K562 (cell line): ENCODE results near the gene IFNAR2. TPM values are rescaled to one million over a fixed set of nuclear protein-coding genes. Genes with fewer than 3 reads are reported as not detected.
A peak's percentile ranks its signal among the peaks of the same experiment; 100 is the strongest.

Experiments
- ATF4 ChIP-seq: fragments of 450-650 bp; formaldehyde crosslinking; IDR thresholded peaks from 2 replicates; pipeline ENCODE4 v1.4.0; 2022; ENCODE audit warnings: mild to moderate bottlenecking, moderate library complexity
- ATF7 ChIP-seq: fragments of 450-650 bp; IDR thresholded peaks from 2 replicates; pipeline ENCODE4 v1.7.1; 2014; ENCODE audit warnings: mild to moderate bottlenecking, moderate library complexity
- E2F3 ChIP-seq: fragments of 250-450 bp; sonication (Bioruptor Pico); IDR thresholded peaks from 2 replicates; pipeline ENCODE4 v1.4.0; 2020; ENCODE audit warnings: mild to moderate bottlenecking
- EHMT2 ChIP-seq: fragments of 450-650 bp; IDR thresholded peaks from 2 replicates; pipeline ENCODE4 v1.6.1; 2018; ENCODE audit warnings: antibody characterized with exemption
- ELF1 ChIP-seq: fragments of 200-800 bp; sonication (Bioruptor generic); IDR thresholded peaks from 2 replicates; pipeline ENCODE4 v1.6.1; 2016; ENCODE audit warnings: missing genetic modification characterization, missing compliant biosample characterization
- FOSL1 ChIP-seq: fragments of 200-800 bp; sonication (Bioruptor generic); conservative IDR thresholded peaks from 2 replicates; pipeline ENCODE4 v1.6.1; 2016; ENCODE audit warnings: missing genetic modification characterization, missing compliant biosample characterization
- HDAC3 ChIP-seq: fragments of 450-650 bp; IDR thresholded peaks from 2 replicates; pipeline ENCODE4 v1.6.1; 2018; ENCODE audit warnings: borderline replicate concordance, mild to moderate bottlenecking, moderate library complexity; ENCODE audit not compliant: partially characterized antibody
- HES1 ChIP-seq: fragments of 450-650 bp; IDR thresholded peaks from 2 replicates; pipeline ENCODE4 v1.6.1; 2016; ENCODE audit warnings: low read depth, mild to moderate bottlenecking, moderate library complexity
- HSF4 ChIP-seq: fragments of 250-450 bp; sonication (Bioruptor Pico); IDR thresholded peaks from 2 replicates; pipeline ENCODE4 v2.1.2; 2022; ENCODE audit warnings: mild to moderate bottlenecking, moderate library complexity, borderline replicate concordance
- ID3 ChIP-seq, 2 experiments: fragments of 250-450 bp in 1 of 2; fragments of 450-650 bp in 1 of 2; sonication (Bioruptor Pico) in 1 of 2; IDR thresholded peaks; 2 replicates each; pipeline versions ENCODE4 v1.6.1 to v1.8.0; 2016 to 2021; ENCODE audit warnings: mild to moderate bottlenecking in 2 of 2, moderate library complexity in 2 of 2, missing compliant biosample characterization in 1 of 2, missing genetic modification characterization in 1 of 2
- KAT7 ChIP-seq: sonication (generic); formaldehyde crosslinking; IDR thresholded peaks from 2 replicates; pipeline ENCODE4 v1.8.0; 2022; ENCODE audit warnings: missing genetic modification reagents, mild to moderate bottlenecking, borderline replicate concordance
- KHSRP ChIP-seq: fragments of 450-650 bp; IDR thresholded peaks from 2 replicates; pipeline ENCODE4 v1.6.1; 2017
- KLF13 ChIP-seq: fragments of 450-650 bp; IDR thresholded peaks from 2 replicates; pipeline ENCODE4 v1.6.1; 2016; ENCODE audit warnings: missing genetic modification characterization, low read depth, mild to moderate bottlenecking, missing compliant biosample characterization, moderate library complexity, borderline replicate concordance
- MECOM ChIP-seq: fragments of 250-450 bp; sonication (Bioruptor Pico); IDR thresholded peaks from 2 replicates; pipeline ENCODE4 v1.8.0; 2022; ENCODE audit warnings: inconsistent platforms
- NCOA4 ChIP-seq: fragments of 450-650 bp; IDR thresholded peaks from 2 replicates; pipeline ENCODE4 v1.6.1; 2018; ENCODE audit warnings: mild to moderate bottlenecking; ENCODE audit not compliant: partially characterized antibody
- PCBP2 ChIP-seq: fragments of 200-400 bp; formaldehyde crosslinking; IDR thresholded peaks from 2 replicates; pipeline ENCODE4 v1.6.1; 2018; ENCODE audit warnings: low read length, low read depth, mild to moderate bottlenecking, moderate library complexity; ENCODE audit not compliant: poor library complexity, severe bottlenecking
- PKNOX1 ChIP-seq: fragments of 450-650 bp; IDR thresholded peaks from 2 replicates; pipeline ENCODE4 v1.6.1; 2016
- SP2 ChIP-seq: IDR thresholded peaks from 2 replicates; pipeline ENCODE4 v1.6.1; 2011; ENCODE audit warnings: mild to moderate bottlenecking, low read depth, low read length, moderate library complexity; ENCODE audit not compliant: poor library complexity, severe bottlenecking; ENCODE audit errors: extremely low read depth
- SREBF2 ChIP-seq: sonication (generic); formaldehyde crosslinking; IDR thresholded peaks from 2 replicates; pipeline ENCODE4 v1.4.0; 2020; ENCODE audit warnings: mild to moderate bottlenecking, missing genetic modification reagents
- TFAM ChIP-seq: fragments of 250-450 bp; sonication (Bioruptor Pico); conservative IDR thresholded peaks from 2 replicates; pipeline ENCODE4 v1.5.0; 2021; ENCODE audit warnings: mild to moderate bottlenecking, moderate library complexity
- TGIF2 ChIP-seq: sonication (generic); formaldehyde crosslinking; IDR thresholded peaks from 2 replicates; pipeline ENCODE4 v1.8.1; 2022; ENCODE audit warnings: mild to moderate bottlenecking, missing genetic modification reagents, moderate library complexity
- U2AF1 ChIP-seq: fragments of 200-400 bp; formaldehyde crosslinking; optimal IDR thresholded peaks from 2 replicates; pipeline ENCODE3; 2017; ENCODE audit warnings: mild to moderate bottlenecking, low read depth, low read length, moderate library complexity
- U2AF2 ChIP-seq: fragments of 200-400 bp; formaldehyde crosslinking; optimal IDR thresholded peaks from 2 replicates; pipeline ENCODE3; 2017; ENCODE audit warnings: low read depth, mild to moderate bottlenecking, low read length
- ZC3H8 ChIP-seq: fragments of 450-650 bp; IDR thresholded peaks from 2 replicates; pipeline ENCODE4 v1.6.1; 2017
- ZFP36 ChIP-seq: fragments of 150-350 bp; IDR thresholded peaks from 2 replicates; pipeline ENCODE4 v1.6.1; 2018; ENCODE audit warnings: low read length, low read depth; ENCODE audit not compliant: partially characterized antibody
- ZNF232 ChIP-seq: sonication (generic); formaldehyde crosslinking; IDR thresholded peaks from 2 replicates; pipeline ENCODE4 v1.8.0; 2022; ENCODE audit warnings: mild to moderate bottlenecking, missing genetic modification reagents
- ZNF431 ChIP-seq: sonication (generic); formaldehyde crosslinking; IDR thresholded peaks from 2 replicates; pipeline ENCODE4 v1.8.0; 2022; ENCODE audit warnings: mild to moderate bottlenecking, missing genetic modification reagents
- ZNF764 ChIP-seq: fragments of 250-450 bp; sonication (Bioruptor Pico); IDR thresholded peaks from 2 replicates; pipeline ENCODE4 v1.4.0; 2020; ENCODE audit warnings: low read depth, mild to moderate bottlenecking, moderate library complexity
- polyA plus RNA-seq, 8 experiments: library from polyadenylated mRNA; depleted of rRNA in 4 of 8; stranded (reverse) in 5 of 8; unstranded in 3 of 8; fragments of >200 nt; fragmentation: Nextera tagmentation in 2 of 8; fragmentation: Illumina TruSeq in 1 of 8; extraction: Ambion mirVana in 2 of 8; extraction: Trizol in 1 of 8; gene quantifications; 2 replicates each; pipeline versions ENCODE4 v1.2.1 to v1.2.3, GENCODE V29; 2011 to 2014; ENCODE audit warnings: inconsistent platforms in 1 of 8, missing spikeins in 1 of 8
- total RNA-seq, 7 experiments: library from RNA; depleted of rRNA in 6 of 7; stranded (reverse); fragments of >200 nt in 6 of 7; fragmentation: Illumina TruSeq in 2 of 7; extraction: Trizol in 2 of 7; gene quantifications; 2 replicates each; pipeline versions ENCODE4 v1.2.1 to v1.2.3, GENCODE V29; 2011 to 2021; ENCODE audit warnings: low replicate concordance in 1 of 7

IFNAR2 gene
- total and polyA plus RNA-seq, 9 of the 15 experiments (the other 6 are each of a cell fraction or from before 2014, with no cell fraction given) = 1.7 to 48.3 (median 8.4) TPM

GRCh38 chr21:33266050-33266788 is 36.5 kb downstream of the IFNAR2 start, which contains the start of gene IL10RB (continued):
- TF ChIP-seq ZNF232 = no peak
- no peak for TF ChIP-seq NCOA4
- no peak for TF ChIP-seq ZC3H8
- no peak for TF ChIP-seq PKNOX1
- TF ChIP-seq ID3 (CRISPR knock-in tag; IDR thresholded peaks at IDR 0.05) = no peak
- TF ChIP-seq ID3 (tag; IDR thresholded peaks at IDR 0.05) = no peak
- no peak for TF ChIP-seq KHSRP
- no peak for TF ChIP-seq EHMT2
- no peak for TF ChIP-seq PCBP2
- no peak for TF ChIP-seq E2F3 (CRISPR knock-in tag)
- TF ChIP-seq ZNF764 (CRISPR knock-in tag) = no peak
- TF ChIP-seq HSF4 (CRISPR knock-in tag) = no peak
- TF ChIP-seq TFAM = no peak
- no peak for TF ChIP-seq SP2
- no peak for TF ChIP-seq MECOM (CRISPR knock-in tag)
- TF ChIP-seq ZNF431 = no peak
- no peak for TF ChIP-seq U2AF2
- TF ChIP-seq U2AF1 = no peak
- TF ChIP-seq ZFP36 = no peak
- TF ChIP-seq TGIF2 (CRISPR knock-in tag) = 0 out of 2 replicates have a peak, but pooled peaks have one; percentile 54
- TF ChIP-seq HES1 = no peak
- TF ChIP-seq FOSL1 (tag) = no peak
- TF ChIP-seq KLF13 (tag) = no peak; the same call in 1 of the 2 replicates
- no peak for TF ChIP-seq HDAC3
- TF ChIP-seq SREBF2 = no peak
- TF ChIP-seq ATF7 = no peak
- TF ChIP-seq ELF1 (tag) = peak; percentile 90
- no peak for TF ChIP-seq ATF4 (CRISPR knock-in tag)
- no peak for TF ChIP-seq KAT7 (CRISPR knock-in tag)
